ENCODE data around the gene SLC52A1.
"Not testable (repeated sequence)": the region's sequence is repeated elsewhere in the genome, so short reads cannot be mapped to it uniquely, and the experiment has no call there.

SLC52A1 gene

GRCh38 chr17:5031365-5032082 lies 3.7 kb downstream of the SLC52A1 start:
- peak; percentile 16 to 91 (median 57) for DNase-seq

DNA sequence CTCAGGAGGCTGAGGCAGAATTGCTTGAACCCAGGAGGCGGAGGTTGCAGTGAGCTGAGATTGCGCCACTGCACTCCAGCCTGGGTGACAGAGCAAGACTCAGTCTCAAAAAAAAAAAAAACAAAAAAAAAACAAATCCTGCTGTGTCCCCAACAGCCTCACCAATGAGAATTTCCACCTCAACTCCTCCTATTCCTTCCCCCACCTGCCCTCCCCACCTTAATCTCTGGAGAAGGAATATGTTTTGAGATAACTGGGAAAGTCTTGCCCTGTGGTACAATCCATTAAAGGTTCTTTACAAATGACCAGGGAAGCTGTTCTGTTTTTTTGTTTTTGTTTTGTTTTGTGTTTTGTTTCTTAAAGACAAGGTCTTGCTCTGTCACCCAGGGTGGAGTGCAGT lies 5.1 kb downstream of the SLC52A1 start:
- not testable (repeated sequence) for DNase-seq

DNA sequence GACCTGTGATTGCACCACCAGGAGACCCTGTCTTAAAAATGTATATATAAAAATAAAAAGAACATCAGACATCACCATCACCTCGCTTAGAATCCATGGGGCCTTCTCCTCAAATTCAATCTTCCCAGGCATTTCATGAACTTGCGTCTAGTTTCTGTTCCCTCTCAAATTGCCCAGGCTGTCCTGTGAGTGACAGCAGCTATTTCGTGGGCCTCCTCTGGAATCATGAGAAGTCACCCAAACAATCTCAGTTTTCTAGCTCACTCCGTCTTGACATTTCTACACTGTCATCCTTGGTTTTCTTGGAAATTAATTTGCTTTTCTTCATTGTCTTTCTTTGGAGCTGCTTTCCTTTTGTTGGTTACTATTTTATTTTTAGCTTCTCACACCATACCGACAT lies 7.3 kb downstream of the SLC52A1 start:
- no peak for DNase-seq

GRCh38 chr17:5027299-5027698 lies 7.9 kb downstream of the SLC52A1 start:
- DNase-seq: no peak

DNA sequence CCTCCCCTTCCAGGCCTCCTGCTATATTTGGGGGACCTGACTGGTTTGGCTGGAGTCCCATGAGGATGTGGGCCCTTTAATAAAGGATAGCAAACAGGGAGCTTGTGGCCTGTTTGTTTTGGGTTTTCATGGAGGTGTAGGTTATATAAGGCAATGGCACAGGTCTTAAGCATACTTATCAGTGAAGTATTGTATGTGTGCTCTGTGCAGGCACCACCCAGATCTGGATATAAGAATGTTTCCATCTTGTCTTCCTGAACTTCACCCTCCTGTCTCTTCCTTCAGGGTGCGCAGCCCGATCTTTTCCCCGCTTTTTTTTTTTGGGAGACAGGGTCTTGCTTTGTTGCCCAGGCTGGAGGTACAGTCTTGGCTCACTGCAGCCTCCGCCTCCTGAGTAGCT lies 10.6 kb downstream of the SLC52A1 start:
- DNase-seq: no peak

DNA sequence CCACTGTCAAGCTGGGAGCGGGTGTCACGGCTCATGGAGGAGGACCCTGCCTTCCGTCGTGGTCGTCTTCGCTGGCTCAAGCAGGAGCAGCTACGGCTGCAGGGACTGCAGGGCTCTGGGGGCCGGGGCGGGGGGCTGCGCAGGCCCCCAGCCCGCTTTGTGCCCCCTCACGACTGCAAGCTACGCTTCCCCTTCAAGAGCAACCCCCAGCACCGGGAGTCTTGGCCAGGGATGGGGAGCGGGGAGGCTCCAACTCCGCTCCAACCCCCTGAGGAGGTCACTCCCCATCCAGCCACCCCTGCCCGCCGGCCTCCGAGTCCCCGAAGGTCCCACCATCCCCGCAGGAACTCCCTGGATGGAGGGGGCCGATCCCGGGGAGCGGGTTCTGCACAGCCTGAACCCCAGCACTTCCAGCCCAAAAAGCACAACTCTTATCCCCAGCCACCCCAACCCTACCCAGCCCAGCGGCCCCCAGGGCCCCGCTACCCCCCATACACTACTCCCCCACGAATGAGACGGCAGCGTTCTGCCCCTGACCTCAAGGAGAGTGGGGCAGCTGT lies 11.6 kb downstream of the SLC52A1 start:
- DNase-seq: no peak

GRCh38 chr17:5022171-5022711 lies 13.0 kb downstream of the SLC52A1 start:
- DNase-seq: no peak

DNA sequence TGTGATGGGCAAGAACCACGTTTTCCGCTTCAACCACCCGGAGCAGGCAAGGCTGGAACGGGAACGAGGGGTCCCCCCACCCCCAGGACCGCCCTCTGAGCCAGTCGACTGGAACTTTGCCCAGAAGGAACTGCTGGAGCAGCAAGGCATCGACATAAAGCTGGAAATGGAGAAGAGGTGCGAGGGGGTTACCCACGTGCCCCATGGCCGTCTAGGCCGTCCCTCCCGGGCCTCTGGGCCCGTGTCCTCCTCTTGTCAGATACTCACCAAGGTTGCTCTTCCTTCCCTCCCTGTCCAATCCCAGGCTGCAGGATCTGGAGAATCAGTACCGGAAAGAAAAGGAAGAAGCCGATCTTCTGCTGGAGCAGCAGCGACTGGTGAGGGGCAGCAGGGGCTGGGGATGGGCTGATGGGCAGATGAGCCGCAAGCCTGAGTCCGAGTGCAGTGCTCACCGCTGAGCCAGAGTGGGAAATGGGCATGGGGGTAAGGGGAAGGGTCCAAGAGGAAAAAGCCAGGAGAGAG lies 14.7 kb downstream of the SLC52A1 start:
- no peak for DNase-seq

- peak in 1 of 51 donors; percentile 26 for DNase-seq
These were observed 15.7 kb downstream of the SLC52A1 start for GRCh38 chr17:5019475-5019956.

GRCh38 chr17:5014357-5014756 lies 20.9 kb downstream of the SLC52A1 start:
- DNase-seq: no peak

GRCh38 chr17:5011928-5012327 lies 23.3 kb downstream of the SLC52A1 start:
- no peak for DNase-seq

DNA sequence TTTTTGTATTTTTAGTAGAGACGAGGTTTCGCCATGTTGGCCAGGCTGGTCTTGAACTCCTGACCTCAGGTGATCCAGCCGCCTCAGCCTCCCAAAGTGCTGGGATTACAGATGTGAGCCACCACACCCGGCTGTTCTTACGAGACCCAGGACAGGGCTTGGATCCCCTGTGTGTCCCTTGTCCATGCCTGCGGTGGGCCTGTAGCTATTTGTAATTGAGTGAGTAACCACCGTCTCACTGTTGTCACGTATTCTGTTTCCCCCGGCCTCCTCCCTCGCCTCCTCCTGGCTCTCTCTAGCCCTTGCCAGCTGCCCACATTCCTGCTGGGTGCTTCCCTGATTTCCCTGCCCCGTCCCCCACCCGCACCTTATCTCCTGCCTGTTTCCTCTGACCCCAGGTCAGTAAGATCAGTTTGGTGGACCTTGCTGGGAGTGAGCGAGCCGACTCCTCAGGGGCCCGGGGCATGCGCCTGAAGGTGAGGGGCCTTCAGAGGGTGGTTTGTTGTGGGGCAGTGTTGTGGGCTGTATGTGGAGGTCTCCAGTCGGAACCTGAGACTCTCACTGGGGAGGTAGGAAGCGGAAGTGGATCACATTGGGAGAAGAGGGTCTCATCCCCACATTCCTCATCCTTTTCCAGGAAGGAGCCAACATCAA lies 31.9 kb downstream of the SLC52A1 start:
- DNase-seq: no peak

DNA sequence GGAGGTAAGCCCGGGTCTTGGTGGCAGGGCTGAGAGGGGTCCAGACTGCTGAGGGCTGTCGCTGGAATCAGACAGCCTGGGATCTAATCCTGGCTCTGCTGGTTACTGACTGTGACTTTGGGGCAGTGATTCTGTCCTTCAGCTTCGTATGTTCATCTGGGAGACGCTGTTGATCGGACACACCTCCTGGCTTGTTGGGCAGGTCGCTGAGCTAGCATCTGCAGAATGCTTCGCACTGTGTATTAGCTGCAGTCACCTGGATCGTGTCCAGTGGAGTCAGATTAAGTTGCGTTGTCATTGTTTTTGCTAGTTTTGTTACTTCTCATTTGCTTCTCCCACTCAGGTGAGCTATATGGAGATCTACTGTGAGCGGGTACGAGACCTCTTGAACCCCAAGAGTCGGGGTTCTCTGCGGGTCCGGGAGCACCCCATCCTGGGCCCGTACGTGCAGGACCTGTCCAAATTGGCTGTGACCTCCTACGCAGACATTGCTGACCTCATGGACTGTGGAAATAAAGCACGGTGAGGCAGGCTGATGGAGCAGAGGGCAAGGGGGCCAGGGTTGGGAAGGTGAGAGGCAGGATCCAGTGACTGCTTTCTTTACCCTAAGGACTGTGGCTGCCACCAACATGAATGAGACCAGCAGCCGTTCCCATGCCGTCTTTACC lies 33.0 kb downstream of the SLC52A1 start:
- DNase-seq: no peak

DNA sequence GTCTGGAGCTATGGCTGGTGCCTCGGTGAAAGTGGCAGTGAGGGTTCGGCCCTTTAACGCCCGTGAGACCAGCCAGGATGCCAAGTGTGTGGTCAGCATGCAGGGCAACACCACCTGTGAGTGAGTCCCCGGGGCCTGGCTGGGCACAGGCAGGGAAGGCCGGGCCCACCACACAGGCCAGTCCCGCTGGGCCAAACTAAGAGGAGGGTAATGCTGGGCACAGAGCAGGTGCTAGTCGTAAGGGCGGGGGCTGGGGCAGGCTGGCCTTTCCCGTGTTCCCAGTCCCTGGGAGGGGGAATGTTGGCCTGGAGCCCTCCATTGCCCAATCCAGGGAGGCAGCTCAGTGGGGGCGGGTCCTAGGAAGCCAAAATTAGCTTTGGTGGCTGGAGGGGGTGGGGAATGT lies 35.0 kb downstream of the SLC52A1 start:
- peak in 3 of 51 donors; percentile 7 to 18 (median 11) for DNase-seq

DNA sequence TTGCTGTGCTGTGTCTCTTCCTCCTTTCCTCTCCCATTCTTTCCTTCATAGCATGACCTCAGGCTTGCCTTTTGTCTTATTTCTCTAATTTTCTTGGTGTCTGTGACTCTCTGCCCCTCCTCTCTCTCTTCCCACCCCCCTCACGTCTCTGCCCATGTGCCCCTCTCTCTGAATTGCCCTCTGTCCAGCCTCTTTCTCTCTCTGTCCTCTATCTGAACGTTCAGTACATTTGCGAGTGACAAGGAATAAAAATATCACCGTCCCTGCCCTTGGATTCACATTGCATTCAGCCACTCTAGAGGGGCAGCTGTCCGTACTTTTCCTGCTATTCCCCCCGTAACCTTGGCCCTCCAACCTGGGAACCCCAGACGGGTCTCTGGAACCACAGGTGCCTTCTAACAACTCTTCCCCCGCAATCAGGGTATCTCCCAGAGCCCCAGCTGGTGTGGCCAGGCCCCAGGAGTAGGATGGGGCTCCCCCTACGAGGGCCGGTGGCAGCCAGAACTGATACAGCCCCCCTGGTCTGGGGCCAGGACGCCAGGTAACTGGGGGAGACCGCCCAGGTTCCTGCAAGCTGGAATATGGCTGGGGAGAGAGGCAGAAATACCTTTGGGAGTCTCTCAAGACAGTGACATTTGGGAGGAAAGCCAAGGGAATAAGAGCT lies 35.7 kb downstream of the SLC52A1 start:
- no peak for DNase-seq

DNA sequence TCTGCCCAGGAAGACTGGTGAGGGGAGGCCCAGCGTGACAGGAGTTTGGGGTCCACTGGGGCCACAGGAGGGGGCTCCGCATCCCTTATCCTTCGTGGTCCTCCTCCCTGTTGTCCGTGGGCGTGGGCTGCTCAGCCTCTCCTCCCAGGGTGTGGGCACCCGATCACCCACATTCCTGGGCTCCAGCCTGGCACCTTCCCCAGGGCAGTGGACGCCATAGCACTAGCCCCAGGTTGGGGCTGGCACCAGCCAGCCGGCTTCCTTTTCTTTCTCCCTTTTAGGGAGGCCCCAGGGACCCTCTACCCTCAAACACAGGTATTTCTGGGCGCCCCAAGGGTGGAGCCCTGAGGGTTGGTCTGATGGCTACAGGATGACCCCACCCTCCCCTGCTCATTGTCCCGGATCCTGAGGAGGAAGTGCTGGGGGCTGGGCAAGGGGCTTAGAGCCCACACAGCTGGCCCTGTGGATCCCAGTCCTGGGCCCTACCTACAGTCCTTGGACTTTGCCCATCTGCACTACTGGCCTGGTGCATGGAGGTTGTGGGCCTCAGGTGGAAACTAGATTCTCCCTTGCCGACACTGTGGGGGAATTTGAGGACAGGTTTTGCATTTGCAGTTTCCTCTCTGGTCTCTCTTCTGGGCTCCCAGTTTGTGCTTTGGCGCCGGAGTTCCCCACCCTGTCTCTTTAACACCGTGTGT lies 36.3 kb downstream of the SLC52A1 start:
- no peak for DNase-seq

DNA sequence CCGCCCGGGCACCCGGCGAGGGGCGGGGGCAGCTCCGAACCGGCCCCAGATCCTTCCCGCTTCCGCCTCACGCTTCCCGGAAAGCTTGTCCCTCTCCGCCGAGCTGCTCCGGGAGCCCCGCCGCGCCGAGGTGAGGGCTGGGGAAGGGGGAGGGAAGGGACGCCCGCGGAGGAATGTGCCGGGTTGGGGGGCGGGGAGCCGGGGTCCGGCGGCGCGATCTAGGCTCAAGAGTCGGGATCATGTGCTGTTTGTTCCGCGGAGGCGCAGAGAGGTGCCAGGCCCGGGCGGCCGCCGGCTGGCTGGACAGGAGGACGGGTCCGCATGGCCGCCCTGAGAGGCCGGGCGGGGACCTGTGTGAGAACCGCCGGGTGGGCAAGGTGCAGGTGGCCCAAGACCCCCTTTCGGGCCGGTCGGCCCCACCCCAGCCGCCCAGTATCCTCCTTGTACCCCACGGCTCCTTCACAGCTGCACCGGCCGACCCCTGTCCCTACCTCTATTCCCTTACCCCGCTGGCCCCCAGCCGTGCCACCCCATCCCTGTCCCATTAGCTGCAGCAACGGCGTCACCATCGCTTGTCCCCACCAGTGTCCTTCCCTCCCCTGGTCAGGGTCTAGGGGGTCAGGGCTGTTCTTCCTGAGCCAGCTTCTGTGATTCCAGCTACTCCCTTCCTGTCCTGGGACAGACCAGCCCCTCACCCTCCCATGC lies 37.0 kb downstream of the SLC52A1 start:
- peak in 21 of 51 donors; percentile 13 to 77 (median 50) for DNase-seq

DNA sequence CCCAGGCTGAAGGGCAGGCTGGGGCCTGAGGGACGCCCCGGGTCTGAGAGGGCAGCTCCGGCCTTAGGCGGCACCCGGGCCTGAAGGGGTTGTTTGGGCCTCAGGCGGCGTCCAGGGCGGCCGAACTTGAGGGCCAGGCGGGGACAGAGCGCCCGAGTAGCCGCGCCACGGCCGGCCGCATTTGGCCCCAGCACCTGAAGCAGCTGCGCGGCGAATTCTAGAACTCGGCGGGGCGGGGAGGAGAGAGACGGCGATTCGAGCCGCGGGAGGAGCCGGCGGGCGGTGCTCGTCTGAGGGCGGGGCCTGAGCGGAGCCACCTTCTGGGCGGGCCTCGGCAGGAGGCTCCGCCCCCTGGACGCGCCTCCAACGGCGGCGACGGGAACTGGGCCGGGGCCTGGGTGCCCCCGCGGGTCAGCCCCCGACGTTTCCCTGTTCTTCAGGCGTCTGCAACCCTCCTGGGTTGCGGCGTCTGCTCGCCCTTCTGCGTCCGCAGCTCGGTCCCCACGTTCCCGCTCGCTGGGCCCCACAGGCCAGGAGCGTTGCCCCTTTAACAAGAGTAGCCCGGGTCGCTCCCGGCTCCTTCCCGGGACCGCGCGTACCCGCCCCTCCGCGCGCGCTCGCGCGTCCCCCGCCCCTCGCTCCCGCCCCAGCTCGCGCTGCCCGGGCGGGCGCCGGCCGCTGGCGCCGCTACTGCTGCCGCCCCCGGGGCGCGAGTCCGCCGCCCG lies 37.8 kb downstream of the SLC52A1 start, which contains the start of the genes INCA1 and KIF1C:
Gene INCA1, minus strand, starts transcription at position 221 of the 725 bp plus-strand sequence. CDS start 3,085 bp downstream, outside the sequence.
Gene KIF1C, plus strand, starts transcription at position 649 of the 725 bp plus-strand sequence. CDS start 2,297 bp downstream, outside the sequence.
- peak; percentile 49 to 98 (median 91) for DNase-seq
